GM21423 (cell line): ENCODE data around the gene CAMTA1.
A peak's percentile ranks its signal among the peaks of the same experiment; 100 is the strongest.
"Not testable (repeated sequence)": the region's sequence is repeated elsewhere in the genome, so short reads cannot be mapped to it uniquely, and the experiment has no call there.

ENCODE experiments used
- ATAC-seq: cut with Tn5 transposase; IDR thresholded peaks from one replicate; pipeline ENCODE4 v1.9.1; 2021; ENCODE audit warnings: mild to moderate bottlenecking, moderate library complexity; ENCODE audit not compliant: unreplicated experiment

The CAMTA1 gene, protein sequence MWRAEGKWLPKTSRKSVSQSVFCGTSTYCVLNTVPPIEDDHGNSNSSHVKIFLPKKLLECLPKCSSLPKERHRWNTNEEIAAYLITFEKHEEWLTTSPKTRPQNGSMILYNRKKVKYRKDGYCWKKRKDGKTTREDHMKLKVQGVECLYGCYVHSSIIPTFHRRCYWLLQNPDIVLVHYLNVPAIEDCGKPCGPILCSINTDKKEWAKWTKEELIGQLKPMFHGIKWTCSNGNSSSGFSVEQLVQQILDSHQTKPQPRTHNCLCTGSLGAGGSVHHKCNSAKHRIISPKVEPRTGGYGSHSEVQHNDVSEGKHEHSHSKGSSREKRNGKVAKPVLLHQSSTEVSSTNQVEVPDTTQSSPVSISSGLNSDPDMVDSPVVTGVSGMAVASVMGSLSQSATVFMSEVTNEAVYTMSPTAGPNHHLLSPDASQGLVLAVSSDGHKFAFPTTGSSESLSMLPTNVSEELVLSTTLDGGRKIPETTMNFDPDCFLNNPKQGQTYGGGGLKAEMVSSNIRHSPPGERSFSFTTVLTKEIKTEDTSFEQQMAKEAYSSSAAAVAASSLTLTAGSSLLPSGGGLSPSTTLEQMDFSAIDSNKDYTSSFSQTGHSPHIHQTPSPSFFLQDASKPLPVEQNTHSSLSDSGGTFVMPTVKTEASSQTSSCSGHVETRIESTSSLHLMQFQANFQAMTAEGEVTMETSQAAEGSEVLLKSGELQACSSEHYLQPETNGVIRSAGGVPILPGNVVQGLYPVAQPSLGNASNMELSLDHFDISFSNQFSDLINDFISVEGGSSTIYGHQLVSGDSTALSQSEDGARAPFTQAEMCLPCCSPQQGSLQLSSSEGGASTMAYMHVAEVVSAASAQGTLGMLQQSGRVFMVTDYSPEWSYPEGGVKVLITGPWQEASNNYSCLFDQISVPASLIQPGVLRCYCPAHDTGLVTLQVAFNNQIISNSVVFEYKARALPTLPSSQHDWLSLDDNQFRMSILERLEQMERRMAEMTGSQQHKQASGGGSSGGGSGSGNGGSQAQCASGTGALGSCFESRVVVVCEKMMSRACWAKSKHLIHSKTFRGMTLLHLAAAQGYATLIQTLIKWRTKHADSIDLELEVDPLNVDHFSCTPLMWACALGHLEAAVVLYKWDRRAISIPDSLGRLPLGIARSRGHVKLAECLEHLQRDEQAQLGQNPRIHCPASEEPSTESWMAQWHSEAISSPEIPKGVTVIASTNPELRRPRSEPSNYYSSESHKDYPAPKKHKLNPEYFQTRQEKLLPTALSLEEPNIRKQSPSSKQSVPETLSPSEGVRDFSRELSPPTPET (N-terminal part only)

DNA sequence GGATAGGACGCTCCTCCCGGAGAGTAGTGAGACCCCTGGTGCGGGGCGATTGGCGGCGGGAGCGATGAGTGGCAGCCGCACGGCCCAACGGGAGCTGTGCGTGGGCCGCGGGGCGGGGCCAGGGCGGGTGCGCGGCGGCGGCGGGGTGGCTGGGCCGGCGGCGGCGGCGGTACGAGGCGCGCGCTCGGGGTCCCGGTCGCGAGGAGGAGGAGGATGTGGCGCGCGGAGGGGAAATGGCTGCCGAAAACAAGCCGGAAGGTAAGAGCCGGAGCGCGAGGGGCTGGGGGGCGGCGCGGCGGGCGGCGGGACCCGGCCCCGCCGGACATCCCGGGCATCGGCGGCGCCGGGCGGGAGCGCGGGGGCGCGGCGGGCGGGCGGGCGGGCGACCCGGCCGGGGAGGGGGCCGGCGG is at the start of gene CAMTA1:
Gene CAMTA1, plus strand, starts transcription at position 137 of the 410 bp plus-strand sequence. Its CDS starts 77 bp downstream, at position 214.
- peak; percentile 67 for ATAC-seq

DNA sequence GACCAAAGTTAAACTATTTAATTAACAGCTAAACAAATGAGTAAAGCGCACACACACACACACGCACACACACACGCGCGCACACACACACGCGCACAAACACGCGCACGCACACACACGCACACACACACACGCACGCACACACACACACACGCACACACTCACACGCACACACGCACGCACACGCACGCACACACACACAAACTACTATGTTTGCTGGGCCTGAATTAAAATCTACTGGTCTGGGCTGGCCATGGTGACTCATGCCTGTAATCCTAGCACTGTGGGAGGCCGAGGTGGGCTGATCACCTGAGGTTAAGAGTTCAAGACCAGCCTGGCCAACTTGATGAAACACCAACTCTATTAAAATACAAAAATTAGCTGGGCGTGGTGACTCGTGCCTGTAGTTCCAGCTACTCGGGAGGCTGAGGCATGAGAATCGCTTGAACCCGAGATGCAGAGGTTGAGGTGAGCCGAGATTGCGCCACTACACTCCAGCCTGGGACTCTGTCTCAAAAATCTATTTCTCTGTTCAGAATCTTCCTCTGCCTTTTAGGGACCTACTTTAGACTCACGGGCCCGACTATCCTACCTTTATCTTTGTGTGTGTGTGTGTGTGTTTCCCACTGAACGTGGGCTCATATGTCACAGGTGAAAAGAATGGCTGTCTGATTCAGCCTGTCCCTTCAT is 46.1 kb upstream of the CAMTA1 start:
- no peak for ATAC-seq

DNA sequence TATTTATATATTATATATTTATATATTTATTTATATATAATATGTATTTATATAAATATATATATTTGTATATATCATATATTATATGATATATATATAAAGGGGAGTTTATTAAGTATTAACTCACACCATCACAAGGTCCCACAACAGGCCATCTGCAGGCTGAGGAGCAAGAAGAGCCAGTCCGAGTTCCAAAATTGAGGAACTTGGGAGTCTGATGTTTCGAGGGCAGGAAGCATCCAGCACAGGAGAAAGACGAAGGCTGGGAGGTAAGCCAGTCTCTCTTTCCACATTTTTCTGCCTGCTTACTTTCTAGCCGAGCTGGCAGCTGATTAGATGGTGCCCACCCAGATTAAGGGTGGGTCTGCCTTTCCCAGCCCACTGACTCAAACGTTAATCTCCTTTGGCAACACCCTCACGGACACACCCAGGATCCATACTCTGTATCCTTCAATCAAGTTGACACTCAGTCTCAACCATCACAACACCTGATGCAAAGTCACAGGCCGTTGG is 42.5 kb upstream of the CAMTA1 start:
- not testable (repeated sequence) for ATAC-seq

DNA sequence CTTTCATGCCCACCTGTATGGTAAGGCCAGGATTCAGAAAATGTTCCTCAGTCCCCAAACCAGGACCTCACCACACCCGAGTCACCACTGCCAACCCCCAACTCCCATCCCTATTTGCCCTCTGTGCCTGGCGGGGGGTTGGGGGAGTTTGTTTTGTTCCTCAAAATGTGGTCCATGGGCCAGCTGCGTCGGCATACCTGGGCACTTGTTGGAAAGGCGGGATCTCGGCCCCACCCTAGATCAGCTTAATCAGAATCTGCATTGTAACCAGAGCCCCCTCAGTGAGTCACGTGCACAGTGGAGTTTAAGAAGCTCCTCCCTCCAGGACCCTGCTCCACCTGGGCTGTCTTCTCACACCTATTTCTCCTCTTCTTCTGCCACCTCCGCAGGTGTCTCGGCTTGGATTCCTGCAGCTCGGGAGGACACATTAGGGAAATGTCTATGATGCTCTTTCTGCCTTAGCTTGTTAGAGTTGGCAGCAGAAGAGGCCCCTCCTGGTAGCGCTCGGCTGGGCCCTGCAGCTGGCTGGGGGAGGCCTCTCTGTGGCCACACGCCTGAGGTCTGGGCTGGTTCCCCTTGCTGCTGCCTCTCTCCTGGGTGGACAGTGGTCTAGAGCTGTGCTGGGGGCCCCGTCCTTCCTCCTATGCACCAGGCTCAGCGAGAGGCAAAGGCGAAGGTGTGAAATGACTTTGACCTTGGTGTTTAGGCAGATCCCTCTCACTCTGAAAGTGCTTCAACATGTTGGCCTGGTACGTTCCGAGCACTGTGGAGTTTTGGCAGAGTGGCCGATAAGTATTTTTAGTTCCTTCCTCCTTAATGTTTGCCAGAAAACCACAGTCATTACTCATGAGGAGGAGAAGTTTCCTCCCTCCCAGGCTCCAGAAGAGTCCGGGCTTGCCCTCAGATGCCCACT is 41.8 kb upstream of the CAMTA1 start:
- no peak for ATAC-seq

DNA sequence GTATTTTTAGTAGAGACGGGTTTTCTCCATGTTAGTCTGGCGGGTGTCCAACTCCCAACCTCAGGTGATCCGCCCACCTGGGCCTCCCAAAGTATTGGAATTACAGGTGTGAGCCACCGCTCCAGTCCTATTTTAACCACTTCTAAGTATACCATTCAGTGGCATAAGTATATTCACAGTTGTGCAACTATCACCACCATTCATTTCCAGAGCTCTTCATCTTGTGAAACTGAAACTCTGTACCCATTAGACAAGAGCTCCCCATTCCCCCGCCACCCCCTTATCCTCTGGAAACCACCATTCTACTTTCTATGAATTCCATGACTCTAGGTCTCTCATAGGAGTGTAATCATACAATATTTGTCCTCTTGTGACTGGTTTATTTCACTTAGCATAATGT is 40.2 kb upstream of the CAMTA1 start:
- no peak for ATAC-seq

DNA sequence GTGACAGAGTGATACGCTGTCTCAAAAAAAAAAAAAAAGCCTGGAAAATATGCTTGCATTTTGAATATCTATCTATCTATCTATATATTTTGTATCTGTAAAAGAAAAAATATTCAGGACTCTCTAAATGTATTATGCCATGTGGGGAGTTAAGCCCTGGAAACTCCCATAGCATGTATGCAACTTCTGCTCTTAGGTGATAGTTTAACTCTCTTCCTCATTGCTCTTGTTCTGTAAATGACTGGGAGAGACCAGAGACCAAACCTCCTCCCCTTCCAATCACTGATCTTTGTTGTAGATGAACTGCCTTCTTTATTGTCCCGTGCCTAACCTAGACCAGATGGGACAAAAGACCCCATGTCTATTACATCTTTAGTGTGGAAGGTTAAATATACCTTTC is 37.6 kb upstream of the CAMTA1 start:
- no peak for ATAC-seq

DNA sequence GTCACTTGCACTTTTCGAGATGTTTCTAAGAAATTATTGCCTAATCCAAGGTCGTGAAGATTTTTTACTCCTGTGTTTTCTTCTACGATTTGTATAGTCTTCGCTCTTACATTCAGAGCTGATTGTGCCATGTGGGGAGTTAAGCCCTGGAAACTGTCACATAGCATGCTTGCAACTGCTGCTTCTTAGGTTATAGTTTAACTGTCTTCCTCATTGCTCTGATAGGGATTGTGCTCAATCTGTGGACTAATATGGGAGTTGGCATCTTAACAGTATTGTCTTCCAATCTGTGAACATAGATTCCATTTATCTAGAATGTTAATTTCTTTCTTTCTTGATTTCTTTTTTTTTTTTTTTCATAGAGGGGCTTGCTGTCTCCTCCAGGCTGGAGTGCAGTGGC is 34.8 kb upstream of the CAMTA1 start:
- no peak for ATAC-seq

DNA sequence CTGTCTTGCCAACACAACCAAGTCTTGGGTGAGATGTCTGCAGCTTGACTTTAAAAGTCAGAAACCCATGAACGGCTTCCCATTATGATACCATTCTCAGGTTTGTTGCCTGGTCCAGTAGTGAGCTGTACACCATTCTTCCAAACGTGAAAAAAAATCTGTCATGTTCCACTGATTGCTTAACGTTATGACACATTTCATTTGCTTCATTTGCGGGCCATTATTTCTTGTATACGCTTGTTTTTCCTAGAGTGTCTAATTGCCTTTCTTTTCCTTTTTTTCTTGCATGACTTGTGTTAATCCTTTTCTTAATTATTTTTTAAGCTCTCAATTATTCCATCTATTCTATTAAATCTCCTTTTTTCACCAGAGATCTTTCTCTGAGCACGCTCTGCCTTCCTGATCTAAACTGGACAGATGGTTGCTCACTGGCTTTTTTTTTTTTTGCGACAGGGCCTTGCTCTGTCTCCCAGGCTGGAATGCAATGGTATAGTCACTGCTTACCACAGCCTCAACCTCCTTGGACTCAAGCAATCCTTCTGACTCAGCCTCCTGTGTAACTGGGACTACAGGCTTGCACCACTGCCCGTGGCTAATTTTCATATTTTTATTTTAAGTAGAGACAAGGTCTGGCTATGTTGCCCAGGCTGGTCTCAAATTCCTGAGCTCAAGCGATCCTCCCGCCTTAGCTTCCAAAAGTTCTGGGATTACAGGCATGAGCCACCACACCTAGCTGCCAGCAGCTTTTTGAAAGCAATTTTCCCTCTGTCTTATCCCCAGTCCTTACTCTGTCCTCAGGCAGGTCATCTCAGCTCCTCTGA is 31.7 kb upstream of the CAMTA1 start:
- no peak for ATAC-seq

DNA sequence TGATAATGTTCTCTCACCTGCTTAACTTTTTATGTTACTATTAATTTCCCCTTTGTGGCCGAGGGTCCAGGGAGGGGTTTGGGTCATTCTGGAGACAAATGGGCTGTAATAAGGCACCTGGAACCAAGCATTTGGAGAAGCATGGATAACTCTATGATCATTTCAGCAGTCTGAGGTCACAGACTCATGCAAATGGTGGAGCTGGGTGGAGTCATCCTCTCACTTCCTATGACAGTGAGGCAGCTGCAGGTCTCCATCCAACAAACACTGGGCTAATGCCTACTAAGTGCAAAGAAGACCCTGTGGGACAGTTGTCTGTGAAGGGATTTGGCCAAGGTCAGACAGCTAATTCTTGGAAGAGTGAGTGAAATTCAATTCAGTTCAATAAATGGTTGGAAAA is 28.8 kb upstream of the CAMTA1 start:
- no peak for ATAC-seq

DNA sequence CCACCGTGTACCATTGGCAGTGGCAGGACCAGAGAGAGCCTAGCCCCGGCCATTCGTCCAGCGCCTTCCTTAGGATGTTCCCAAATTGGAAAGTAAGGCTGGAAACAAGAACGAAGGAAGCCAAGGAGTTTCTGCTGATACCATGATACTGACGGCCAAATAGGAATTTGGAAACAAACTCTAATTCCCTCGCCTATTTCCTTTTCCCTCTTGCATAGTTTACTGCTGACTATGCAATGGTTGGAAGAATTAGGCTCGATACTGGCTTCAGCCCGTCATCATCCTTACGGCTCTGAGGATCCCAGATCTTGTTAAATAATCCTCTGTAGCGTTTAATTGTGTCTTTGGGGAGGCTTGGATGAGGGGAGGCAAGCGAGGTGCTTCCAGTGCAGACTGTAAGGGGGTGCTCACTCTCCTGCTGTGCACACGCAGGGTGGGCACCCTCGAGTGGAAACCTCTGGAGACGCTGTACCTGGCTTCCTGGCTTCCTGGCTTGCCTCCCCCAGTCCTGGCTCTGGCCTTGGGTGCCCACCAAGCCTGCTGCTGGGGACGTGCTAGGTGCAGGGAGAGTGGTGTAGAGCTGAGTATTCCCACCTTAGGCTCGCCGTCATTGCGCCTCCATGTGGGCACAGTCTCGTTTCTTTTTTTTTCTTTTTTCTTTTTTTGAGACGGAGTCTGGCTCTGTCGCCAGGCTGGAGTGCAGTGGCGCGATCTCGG is 27.4 kb upstream of the CAMTA1 start:
- no peak for ATAC-seq

DNA sequence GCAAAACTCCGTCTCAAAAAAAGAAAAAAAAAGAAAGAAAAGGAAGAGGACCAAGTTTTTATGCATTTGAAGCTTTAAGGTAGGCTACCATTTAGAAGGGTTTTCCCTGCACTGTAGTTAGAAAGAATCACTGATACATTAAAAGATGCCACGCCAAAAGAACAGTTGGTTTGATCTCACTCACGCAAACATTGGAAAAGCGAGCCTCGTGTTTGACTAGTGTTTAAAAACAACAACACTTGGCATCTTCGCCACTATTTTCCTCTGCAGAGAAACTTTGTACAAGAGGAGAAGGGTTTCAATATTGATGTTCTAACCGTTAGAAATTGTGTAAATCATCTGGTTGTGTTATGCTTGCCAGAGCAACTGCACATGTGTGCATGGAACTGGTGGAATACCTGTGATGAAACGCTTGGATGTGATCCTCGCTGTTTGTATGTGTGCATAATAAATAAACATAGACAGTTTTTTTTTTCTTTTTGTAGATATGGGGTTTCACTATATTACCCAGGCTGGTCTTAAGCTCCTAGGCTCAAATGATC is 24.0 kb upstream of the CAMTA1 start:
- no peak for ATAC-seq

DNA sequence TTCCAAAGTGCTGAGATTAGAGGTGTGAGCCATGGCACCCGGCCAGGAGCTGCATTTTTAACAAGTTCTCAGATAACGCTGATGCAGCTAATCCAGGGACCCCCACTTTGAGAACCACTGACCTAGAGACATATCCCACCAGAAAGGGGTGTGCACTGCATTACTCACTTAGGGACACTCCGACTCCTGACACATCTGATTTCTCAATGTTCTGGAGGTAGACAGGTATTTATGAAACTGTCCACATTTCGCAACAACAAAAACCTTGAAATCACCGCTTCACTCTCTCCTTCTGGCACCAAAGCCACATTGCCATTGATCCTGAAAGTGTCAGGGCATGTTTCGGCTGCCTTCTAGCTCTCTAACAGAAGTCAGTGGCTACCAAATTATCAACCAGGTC is 23.2 kb upstream of the CAMTA1 start:
- no peak for ATAC-seq

DNA sequence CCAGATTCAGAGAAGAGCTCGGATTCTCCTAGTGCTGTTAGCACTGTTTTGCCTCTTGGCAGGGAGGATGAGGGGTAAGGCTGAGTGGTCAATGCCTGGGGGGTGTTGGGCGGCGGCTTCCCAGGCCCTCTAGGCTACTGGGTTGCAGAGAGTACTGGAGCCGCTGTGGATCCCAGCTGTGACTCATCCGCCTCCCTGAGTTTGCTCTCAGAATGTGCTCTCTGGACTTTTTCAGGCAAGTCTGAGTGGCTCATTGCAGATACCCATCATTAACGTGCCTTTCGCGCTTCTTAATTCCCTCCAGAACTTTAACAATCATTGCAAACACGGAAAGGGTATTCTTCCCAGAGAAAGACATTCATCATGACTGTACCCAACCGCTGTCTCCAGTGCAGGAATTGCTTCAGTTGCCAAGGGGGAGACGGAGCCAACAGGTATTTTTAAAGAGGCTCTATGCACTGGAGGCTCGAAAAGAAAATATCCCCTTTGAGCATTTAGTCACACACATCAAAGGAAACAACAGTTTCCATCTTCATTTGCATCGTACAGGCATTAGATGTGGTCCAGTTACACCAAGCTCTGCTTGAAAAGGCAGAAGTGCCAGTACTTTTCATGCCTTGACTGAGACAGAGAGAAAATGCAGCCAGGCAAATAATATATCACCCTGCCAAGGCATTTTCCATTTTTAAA is 14.4 kb upstream of the CAMTA1 start:
- ATAC-seq: no peak

DNA sequence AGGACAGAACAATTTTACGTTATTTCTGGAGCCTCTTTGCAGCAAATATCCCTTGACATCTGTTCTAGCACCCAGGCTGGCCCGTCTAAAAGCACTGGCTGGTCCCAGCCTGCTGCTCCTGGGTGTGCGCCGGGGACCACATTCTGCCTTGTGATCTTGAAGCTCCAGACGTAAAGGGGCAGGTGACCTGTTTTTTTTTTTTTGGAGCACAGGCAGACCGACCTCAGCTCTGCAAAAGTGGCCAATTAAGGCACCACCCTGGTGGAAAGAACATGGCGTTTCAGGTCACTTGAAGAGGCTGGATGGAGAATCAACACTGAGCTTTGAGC is 13.8 kb upstream of the CAMTA1 start:
- ATAC-seq: no peak

DNA sequence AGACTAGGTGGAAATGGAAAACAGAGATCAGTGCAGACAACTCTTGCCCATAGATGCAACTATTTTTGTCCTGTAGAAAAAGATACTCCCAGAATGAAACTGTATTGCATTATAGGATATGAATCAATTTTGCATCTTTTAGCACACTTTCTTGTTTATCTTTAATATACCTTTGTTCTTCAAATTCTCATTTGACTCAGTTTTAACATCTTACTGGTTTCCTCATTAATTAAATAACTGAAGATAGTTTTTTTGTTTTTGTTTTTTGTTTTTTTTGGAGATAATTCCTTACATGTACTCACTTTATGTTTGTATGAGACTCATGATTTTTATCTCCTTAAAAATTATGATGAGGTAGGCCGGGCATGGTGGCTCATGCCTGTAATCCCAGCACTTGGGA is 10.9 kb upstream of the CAMTA1 start:
- no peak for ATAC-seq

DNA sequence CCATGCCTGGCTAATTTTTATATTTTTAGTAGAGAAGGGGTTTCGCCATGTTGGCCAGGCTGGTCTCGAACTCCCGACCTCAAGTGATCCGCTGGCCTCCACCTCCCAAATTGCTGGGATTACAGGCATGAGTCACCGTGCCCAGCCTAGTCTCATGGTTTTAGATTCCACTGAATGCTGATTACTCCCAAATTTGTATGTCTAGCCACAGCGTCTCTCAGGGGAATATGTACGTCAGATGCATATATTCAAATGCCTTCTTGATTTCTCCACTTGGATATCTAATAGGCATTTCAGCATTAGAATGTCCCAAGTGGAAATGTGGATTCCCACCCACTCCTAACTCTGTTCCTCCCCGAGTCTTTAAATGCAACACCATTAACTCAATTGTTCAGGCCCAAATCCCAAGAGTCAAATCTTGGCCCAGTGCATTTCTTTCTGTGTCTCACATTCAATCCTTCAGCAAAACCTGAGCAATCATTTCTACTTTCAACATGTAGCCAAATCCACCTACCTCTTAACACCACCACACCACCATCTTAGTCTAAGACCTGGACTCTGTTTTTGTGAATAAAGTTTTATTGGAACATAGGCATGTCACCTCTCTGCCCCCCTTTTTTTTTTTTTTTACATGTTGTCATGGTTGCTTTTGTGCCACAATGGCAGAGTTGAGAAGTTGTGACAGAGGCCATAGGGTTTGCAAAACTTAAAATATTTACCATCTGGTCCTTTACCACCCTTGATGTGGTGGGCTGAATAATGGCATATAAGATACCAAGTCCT is 9.8 kb upstream of the CAMTA1 start:
- no peak for ATAC-seq
